ENCODE results near the gene TGFA. TPM values are rescaled to one million over a fixed set of nuclear protein-coding genes. Genes with fewer than 3 reads are reported as not detected.
"Not testable (repeated sequence)": the region's sequence is repeated elsewhere in the genome, so short reads cannot be mapped to it uniquely, and the experiment has no call there.

The TGFA gene
- total RNA-seq, 1 experiment from 2014 or later, result 50.1 TPM

GRCh38 chr2:70467237-70467636 lies 86.4 kb downstream of the TGFA start:
- Histone ChIP-seq H3K4me3 (replicated peaks in 1 of 2; ENCODE audit: low read depth in 1 of 2, low read length in 2 of 2) (no peak overlapping the region), H3K4me2 (ENCODE audit: low read length) (no peak overlapping the region), H2AFZ (ENCODE audit: low read depth, low read length, poor library complexity, severe bottlenecking) (no peak overlapping the region), H3K4me1 (ENCODE audit: control insufficient read depth in 1 of 2, insufficient read depth in 2 of 2, low read length in 2 of 2) (0 out of 4 replicates have a peak, but pooled peaks cover 0 to 5% of the 10 kb centered on the region in 2 experiments), H3K27me3 (ENCODE audit: insufficient read depth, low read length) (no peaks in the 10 kb centered on the region), H3K9me3 (ENCODE audit: control insufficient read depth in 1 of 2, insufficient read depth in 1 of 2, low read depth in 1 of 2, low read length in 2 of 2) (no peaks in the 10 kb centered on the region), H3K79me2 (ENCODE audit: insufficient read depth, low read length) (peaks cover 7% of the 10 kb centered on the region; the same call in 1 of the 2 replicates), H3K27ac (ENCODE audit: low read depth, low read length) (no peak overlapping the region), H3K36me3 (ENCODE audit: control insufficient read depth in 1 of 2, insufficient read depth in 2 of 2, low read length in 2 of 2) (peaks cover 0 to 3% of the 10 kb centered on the region in 2 experiments; a peak in 1 of 4 replicates), H3K9me2 (ENCODE audit: insufficient read depth) (no peaks in the 10 kb centered on the region), H4K20me1 (ENCODE audit: insufficient read depth) (no peaks in the 10 kb centered on the region), H3K9ac (ENCODE audit: low read length) (no peak overlapping the region)
- ChIA-PET CTCF (no interaction called here), RAD21 (ENCODE audit: low non-redundant PET in 1 of 2, low total read pairs in 2 of 2, uncharacterized antibody in 2 of 2, unreplicated experiment in 2 of 2) (no interaction called here), POLR2A (no interaction called here)
- ATAC-seq (no peak), DNase-seq (ENCODE audit: low read depth, low spot score) (no peak)
- TF ChIP-seq YY1 (IDR thresholded peaks at IDR 0.05; ENCODE audit: extremely low read depth, insufficient replicate concordance, low read depth, low read length), result no peak
- no peak for TF ChIP-seq EZH2 (IDR thresholded peaks at IDR 0.05)
- TF ChIP-seq EZH2phosphoT487 (IDR thresholded peaks at IDR 0.05; ENCODE audit: borderline replicate concordance), result no peak
- TF ChIP-seq SP1 (IDR thresholded peaks at IDR 0.05; ENCODE audit: low read depth), result no peak
- no peak for TF ChIP-seq CTCF (IDR thresholded peaks at IDR 0.05 in 2 of 3, conservative IDR thresholded peaks at IDR 0.05 in 1 of 3; ENCODE audit: borderline replicate concordance in 1 of 3, insufficient read depth in 1 of 3, low read depth in 2 of 3, low read length in 2 of 3)
- no peak for TF ChIP-seq ZBTB33 (IDR thresholded peaks at IDR 0.05; ENCODE audit: extremely low read depth, insufficient replicate concordance, low read length)
- no peak for TF ChIP-seq EGR1 (IDR thresholded peaks at IDR 0.05; ENCODE audit: low read depth)
- intact Hi-C loops (cut with micrococcal nuclease), result no loop called here
- no TSS peak for BruUV-seq (replicated peaks)

- H3K36me3 ChIP-seq (ENCODE audit: control insufficient read depth in 1 of 2, insufficient read depth in 2 of 2, low read length in 2 of 2); CTCF ChIA-PET: not testable (repeated sequence)
Observed at GRCh38 chr2:70466647-70467046, 87.0 kb downstream of the TGFA start.

More at GRCh38 chr2:70466647-70467046, 87.0 kb downstream of the TGFA start:
- ATAC-seq; H3K4me1 ChIP-seq (ENCODE audit: control insufficient read depth in 1 of 2, insufficient read depth in 2 of 2, low read length in 2 of 2); RAD21 ChIA-PET (ENCODE audit: low non-redundant PET in 1 of 2, low total read pairs in 2 of 2, uncharacterized antibody in 2 of 2, unreplicated experiment in 2 of 2); DNase-seq (ENCODE audit: low read depth, low spot score); H3K9ac ChIP-seq (ENCODE audit: low read length); H3K4me3 ChIP-seq (replicated peaks in 1 of 2; ENCODE audit: low read depth in 1 of 2, low read length in 2 of 2); H3K4me2 ChIP-seq (ENCODE audit: low read length); H4K20me1 ChIP-seq (ENCODE audit: insufficient read depth); H3K9me3 ChIP-seq (ENCODE audit: control insufficient read depth in 1 of 2, insufficient read depth in 1 of 2, low read depth in 1 of 2, low read length in 2 of 2); intact Hi-C loops (cut with micrococcal nuclease); H2AFZ ChIP-seq (ENCODE audit: low read depth, low read length, poor library complexity, severe bottlenecking); H3K9me2 ChIP-seq (ENCODE audit: insufficient read depth); BruUV-seq (replicated peaks); POLR2A ChIA-PET; H3K27ac ChIP-seq (ENCODE audit: low read depth, low read length); H3K79me2 ChIP-seq (ENCODE audit: insufficient read depth, low read length); H3K27me3 ChIP-seq (ENCODE audit: insufficient read depth, low read length): not testable (repeated sequence)

Measured in HCT116 (cell line).